Effector memory CD4-positive, alpha-beta T cell (primary cell): Measurements from ENCODE around the gene SRCIN1.
"Not testable (repeated sequence)": the region's sequence is repeated elsewhere in the genome, so short reads cannot be mapped to it uniquely, and the experiment has no call there.

Experiments
- DNase-seq, 3 donors: peaks; one replicate each; pipeline ENCODE4 v3.0.0-alpha.2; 2020
- H3K27ac ChIP-seq: 2 replicates; pipeline ENCODE4 v1.7.0; 2013; ENCODE audit warnings: mild to moderate bottlenecking, low read length, moderate library complexity; ENCODE audit not compliant: insufficient read depth, poor library complexity, severe bottlenecking
- H3K27me3 ChIP-seq: replicated peaks from 2 replicates; pipeline ENCODE4 v1.7.0; 2013; ENCODE audit warnings: mild to moderate bottlenecking, low read length; ENCODE audit not compliant: insufficient read depth, control insufficient read depth, poor library complexity, severe bottlenecking
- H3K36me3 ChIP-seq: 2 replicates; pipeline ENCODE4 v1.7.0; 2013; ENCODE audit warnings: mild to moderate bottlenecking, low read length, moderate library complexity; ENCODE audit not compliant: control insufficient read depth, insufficient read depth
- H3K4me1 ChIP-seq: 2 replicates; pipeline ENCODE4 v1.7.0; 2013; ENCODE audit warnings: low read length, mild to moderate bottlenecking; ENCODE audit not compliant: control insufficient read depth, insufficient read depth, poor library complexity, severe bottlenecking
- H3K4me3 ChIP-seq: 2 replicates; pipeline ENCODE4 v1.7.0; 2013; ENCODE audit warnings: low read length, low read depth, mild to moderate bottlenecking; ENCODE audit not compliant: insufficient read depth, poor library complexity, severe bottlenecking
- H3K9me3 ChIP-seq: 2 replicates; pipeline ENCODE4 v1.7.0; 2013; ENCODE audit warnings: mild to moderate bottlenecking, low read length, moderate library complexity; ENCODE audit not compliant: control insufficient read depth

The SRCIN1 gene

DNA sequence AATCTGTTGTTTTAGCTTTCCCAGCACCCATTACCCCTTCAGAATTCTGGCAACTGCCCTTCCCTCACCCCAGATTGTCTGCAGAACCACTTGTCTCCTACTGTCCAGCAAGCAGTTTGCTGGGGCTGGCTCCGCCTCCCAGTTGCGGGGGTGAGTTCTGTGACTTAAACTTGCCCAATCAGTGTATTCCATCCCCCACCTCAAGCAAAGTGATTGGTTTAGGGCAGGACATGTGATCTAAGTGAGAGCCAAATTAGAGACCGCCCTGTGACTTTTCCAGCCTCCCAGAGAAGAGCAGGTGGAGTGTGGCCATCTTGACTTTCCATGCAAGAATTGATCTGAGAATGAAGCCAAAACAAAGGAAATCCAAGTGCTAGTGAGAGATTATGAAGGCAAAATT lies 22.7 kb upstream of the SRCIN1 start:
- H3K4me3 ChIP-seq = no peak overlapping the region
- no peaks in the 10 kb centered on the region for H3K9me3 ChIP-seq
- DNase-seq = no peak
- H3K27ac ChIP-seq = no peak overlapping the region
- no peaks in the 10 kb centered on the region for H3K27me3 ChIP-seq
- H3K4me1 ChIP-seq = no peaks in the 10 kb centered on the region
- no peaks in the 10 kb centered on the region for H3K36me3 ChIP-seq

DNA sequence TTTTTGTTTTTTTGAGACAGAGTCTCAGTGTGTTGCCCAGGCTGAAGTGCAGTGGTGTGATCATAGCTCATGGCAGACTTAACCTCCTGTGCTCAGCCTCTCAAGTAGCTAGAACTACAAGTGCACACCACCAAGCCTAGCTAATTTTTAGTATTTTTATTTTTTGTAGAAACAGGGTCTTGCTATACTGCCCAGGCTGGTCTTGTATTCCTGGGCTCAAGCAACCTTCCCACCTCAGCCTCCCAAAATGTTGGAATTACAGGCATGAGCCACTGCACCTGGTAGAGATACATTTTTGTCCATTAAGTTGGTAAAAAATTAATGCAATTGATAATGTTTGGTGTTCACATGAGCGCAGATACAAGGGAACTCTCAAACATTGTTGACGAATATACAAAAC lies 22.2 kb upstream of the SRCIN1 start:
- Histone ChIP-seq H3K4me3 (no peak overlapping the region), H3K9me3 (no peaks in the 10 kb centered on the region), H3K4me1 (no peaks in the 10 kb centered on the region), H3K27me3 (no peaks in the 10 kb centered on the region), H3K27ac (no peak overlapping the region), H3K36me3 (no peaks in the 10 kb centered on the region)
- no peak for DNase-seq

DNA sequence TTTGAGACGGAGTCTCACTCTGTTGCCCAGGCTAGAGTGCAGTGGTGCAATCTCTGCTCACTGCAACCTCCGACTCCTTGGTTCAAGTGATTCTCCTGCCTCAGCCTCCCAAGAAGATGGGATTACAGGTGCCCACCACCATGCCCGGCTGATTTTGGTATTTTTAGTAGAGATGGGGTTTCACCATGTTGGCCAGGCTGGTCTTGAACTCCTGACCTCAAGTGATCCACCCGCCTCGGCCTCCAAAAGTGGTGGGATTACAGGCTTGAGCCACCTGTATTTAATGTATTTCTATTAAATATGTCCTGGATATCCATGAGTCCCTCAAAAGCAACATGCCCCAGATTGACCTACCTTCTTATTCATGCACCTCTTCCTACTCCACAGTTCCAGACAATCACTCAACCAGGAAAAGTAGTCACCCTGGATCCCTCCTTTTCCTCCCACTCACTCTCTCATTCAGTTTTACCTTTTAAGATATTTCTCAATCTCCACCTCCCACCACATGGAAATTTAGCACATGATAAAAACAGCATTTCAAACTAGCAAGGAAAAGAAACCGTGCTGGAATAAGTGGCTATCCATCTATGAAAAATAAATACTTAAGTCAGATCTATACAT lies 21.0 kb upstream of the SRCIN1 start:
- H3K4me1 ChIP-seq, H3K27me3 ChIP-seq, H3K4me3 ChIP-seq, H3K36me3 ChIP-seq, DNase-seq, H3K27ac ChIP-seq, H3K9me3 ChIP-seq: not testable (repeated sequence)

DNA sequence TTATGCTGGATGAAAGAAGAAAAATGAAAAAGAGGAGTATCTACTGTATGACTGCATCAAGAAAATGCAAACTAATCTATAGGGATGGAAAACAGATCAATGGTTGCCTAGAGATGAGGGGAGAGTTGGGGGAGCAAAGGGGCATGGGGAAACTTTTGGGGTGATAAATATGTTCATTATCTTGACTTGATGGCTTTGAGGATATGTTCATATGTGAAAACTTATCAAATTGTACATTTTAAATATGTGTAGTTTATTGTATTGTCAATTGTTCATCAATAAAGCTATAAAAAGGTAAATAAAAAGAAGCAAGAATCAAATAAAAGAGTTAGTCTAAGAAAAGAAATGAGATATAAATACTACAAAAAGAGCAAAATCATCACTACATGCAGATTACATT lies 19.7 kb upstream of the SRCIN1 start:
- no peak for DNase-seq
- Histone ChIP-seq H3K4me3 (no peak overlapping the region), H3K9me3 (no peaks in the 10 kb centered on the region), H3K27ac (no peak overlapping the region), H3K27me3 (no peaks in the 10 kb centered on the region), H3K4me1 (no peaks in the 10 kb centered on the region), H3K36me3 (no peaks in the 10 kb centered on the region)

DNA sequence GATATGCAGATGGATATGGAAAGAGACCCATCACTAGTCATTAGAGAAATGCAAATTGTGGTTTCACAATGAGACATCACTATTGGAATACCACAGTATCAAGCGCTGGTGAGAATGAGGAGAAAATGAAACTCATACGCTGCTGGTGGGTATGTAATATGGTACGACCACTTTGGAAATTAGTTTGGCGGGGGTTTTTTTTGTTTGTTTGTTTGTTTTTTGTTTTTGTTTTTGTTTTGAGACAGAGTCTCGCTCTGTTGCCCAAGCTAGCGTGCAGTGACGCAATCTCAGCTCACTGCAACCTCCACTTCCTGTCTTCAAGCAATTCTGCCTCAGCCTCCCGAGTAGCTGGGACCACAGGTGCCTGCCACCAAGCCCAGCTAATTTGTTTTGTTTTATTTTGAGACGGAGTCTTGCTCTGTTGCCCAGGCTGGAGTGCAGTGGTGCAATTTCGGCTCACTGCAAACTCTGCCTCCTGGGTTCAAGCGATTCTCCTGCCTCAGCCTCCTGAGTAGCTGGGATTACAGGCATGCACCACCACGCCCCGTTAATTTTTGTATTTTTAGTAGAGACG lies 19.1 kb upstream of the SRCIN1 start:
- DNase-seq, H3K36me3 ChIP-seq, H3K4me3 ChIP-seq, H3K27me3 ChIP-seq, H3K27ac ChIP-seq, H3K4me1 ChIP-seq, H3K9me3 ChIP-seq: not testable (repeated sequence)

DNA sequence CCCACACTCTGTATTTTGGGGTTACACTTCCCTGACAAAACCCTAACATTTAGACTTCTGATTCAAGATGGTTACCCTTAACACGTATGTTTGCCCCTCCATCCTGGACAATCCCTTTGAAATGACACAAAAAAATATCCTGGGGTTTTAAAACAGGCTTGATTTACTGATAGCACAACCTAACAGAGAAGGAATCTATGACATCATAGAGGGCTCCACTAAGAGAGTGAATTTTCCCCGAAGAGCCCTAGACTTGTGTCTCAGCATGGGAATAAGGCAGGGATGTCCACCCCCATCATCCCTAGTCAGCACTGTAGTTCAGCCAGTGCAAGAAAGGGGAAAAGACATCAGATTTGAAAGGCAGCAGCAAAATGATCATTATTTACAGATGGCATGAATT lies 15.8 kb upstream of the SRCIN1 start:
- H3K9me3 ChIP-seq = no peaks in the 10 kb centered on the region
- no peaks in the 10 kb centered on the region for H3K4me1 ChIP-seq
- H3K27ac ChIP-seq = no peak overlapping the region
- H3K36me3 ChIP-seq = no peaks in the 10 kb centered on the region
- no peak for DNase-seq
- H3K4me3 ChIP-seq = no peak overlapping the region
- no peaks in the 10 kb centered on the region for H3K27me3 ChIP-seq

DNA sequence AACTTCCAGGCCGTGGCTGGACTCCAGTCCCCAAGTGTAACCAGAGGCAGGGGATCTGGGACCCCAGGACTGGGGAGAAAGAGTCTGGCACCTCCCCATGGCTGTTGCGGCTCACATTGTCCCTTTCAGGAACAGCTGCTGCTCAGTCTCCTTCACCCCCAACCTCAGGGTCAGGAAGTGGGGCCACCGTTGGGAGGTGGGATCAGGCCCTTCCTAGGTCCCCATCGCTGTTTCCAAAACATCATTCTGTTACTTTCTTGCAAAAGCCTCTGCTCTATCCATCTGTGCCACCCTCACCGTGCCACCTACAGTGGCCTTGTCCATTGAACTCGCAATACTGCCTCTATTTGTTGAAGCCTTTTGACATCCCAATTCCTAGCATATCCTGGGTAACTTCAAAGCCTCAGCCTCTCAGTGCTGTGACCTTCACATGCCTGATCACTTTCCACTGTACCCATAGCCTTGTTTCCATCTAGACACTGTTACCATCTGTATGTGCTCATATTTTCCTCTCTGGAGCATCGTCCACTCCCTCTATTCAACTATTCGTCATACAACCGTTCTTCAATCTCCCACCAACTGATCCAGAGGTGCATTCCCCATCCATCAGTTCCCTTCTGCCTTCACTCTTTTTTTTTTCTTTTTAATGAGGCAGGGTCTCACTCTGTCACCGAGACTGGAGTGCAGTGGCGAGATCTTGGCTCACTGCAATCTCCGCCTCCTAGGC lies 15.0 kb upstream of the SRCIN1 start:
- Histone ChIP-seq H3K27me3 (no peaks in the 10 kb centered on the region), H3K27ac (no peak overlapping the region), H3K4me3 (no peak overlapping the region), H3K36me3 (no peaks in the 10 kb centered on the region), H3K9me3 (no peaks in the 10 kb centered on the region), H3K4me1 (no peaks in the 10 kb centered on the region)
- no peak for DNase-seq

DNA sequence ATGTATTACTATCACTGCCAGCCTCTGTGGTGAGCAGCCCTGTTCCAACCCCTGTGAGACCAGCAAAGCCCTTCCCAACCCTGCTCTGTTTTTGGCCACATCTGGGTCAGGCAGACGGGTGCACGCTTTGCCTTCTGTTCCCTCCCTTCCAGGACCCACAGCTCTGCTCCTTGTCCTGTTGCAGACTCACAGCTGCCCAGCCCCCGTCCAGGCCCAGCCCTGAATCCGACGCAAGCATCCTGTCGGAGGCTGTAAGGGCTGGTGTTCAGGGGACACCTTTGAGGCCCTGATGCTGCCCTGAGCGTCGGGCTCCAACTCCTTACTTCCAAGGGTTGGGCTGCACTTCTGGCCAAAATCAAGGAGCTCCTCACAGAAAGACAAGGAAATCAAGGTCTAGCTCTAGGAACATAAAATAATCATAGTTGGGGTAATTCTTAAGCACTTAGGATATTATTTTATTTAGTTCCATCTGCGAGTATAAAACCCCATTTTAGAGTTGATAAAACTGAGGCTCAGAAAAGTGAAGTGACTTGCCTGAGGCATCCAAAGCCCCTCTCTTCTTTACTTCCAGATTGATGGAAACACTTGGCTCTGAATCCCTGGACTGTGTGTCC lies 14.3 kb upstream of the SRCIN1 start:
- no peaks in the 10 kb centered on the region for H3K27me3 ChIP-seq

DNA sequence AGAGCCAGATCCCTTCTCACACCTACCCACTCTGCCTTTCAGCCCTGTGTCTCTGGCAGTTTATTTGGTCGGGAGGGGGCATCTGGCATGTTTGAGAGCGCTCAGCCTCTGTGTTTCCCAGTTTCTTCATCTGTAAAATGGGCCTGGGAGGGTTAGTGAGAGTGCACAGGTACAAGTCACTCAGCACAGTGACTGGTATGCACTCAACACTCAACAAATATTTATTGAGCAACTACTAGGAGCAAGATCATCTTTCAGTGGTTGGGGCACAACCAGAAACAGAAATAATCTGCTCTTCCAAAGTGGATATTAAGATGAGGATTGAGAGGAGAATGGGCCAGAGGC lies 13.7 kb upstream of the SRCIN1 start:
- Histone ChIP-seq H3K36me3 (no peaks in the 10 kb centered on the region), H3K9me3 (no peaks in the 10 kb centered on the region), H3K4me3 (no peak overlapping the region), H3K27ac (no peak overlapping the region), H3K27me3 (no peaks in the 10 kb centered on the region), H3K4me1 (no peaks in the 10 kb centered on the region)
- DNase-seq = no peak

More for the DNA sequence above, 14.3 kb upstream of the SRCIN1 start:
- Histone ChIP-seq H3K9me3 (no peaks in the 10 kb centered on the region), H3K4me3 (no peak overlapping the region), H3K4me1 (no peaks in the 10 kb centered on the region), H3K36me3 (no peaks in the 10 kb centered on the region), H3K27ac (no peak overlapping the region)
- no peak for DNase-seq
